ENCODE data around the gene CCNDBP1. TPM values are rescaled to one million over a fixed set of nuclear protein-coding genes. Genes with fewer than 3 reads are reported as not detected.
"Not testable (repeated sequence)": the region's sequence is repeated elsewhere in the genome, so short reads cannot be mapped to it uniquely, and the experiment has no call there.

CCNDBP1 gene
- 10 to 100 TPM; 51.5 to 59.5 (median 53.9) TPM for polyA plus RNA-seq (ENCODE audit: insufficient read length in 4 of 4)

- peak in 2 of 4 donors; percentile 41 to 58 for DNase-seq (ENCODE audit: low read depth in 4 of 4, low spot score in 2 of 4)
Observed at GRCh38 chr15:43185157-43186002, at the start of gene CCNDBP1. Gene CCNDBP1, plus strand, starts transcription at chr15:43185403. Its CDS starts 96 bp downstream, at chr15:43185499.

- DNase-seq (ENCODE audit: low read depth in 4 of 4, low spot score in 2 of 4), result no peak
Observed at GRCh38 chr15:43143203-43143941, 41.8 kb upstream of the CCNDBP1 start.

GRCh38 chr15:43144512-43144911 lies 40.7 kb upstream of the CCNDBP1 start:
- no peak for DNase-seq (ENCODE audit: low read depth in 4 of 4, low spot score in 2 of 4)

- no peak for DNase-seq (ENCODE audit: low read depth in 4 of 4, low spot score in 2 of 4)
Observed at GRCh38 chr15:43146184-43146583, 39.0 kb upstream of the CCNDBP1 start.

- DNase-seq (ENCODE audit: low read depth in 4 of 4, low spot score in 2 of 4), result no peak
Observed at GRCh38 chr15:43150191-43150929, 34.8 kb upstream of the CCNDBP1 start.

- no peak for DNase-seq (ENCODE audit: low read depth in 4 of 4, low spot score in 2 of 4)
Observed at GRCh38 chr15:43151688-43152087, 33.5 kb upstream of the CCNDBP1 start.

GRCh38 chr15:43153269-43153668 lies 31.9 kb upstream of the CCNDBP1 start:
- DNase-seq (ENCODE audit: low read depth in 4 of 4, low spot score in 2 of 4), result no peak

GRCh38 chr15:43165801-43166325 lies 19.3 kb upstream of the CCNDBP1 start:
- no peak for DNase-seq (ENCODE audit: low read depth in 4 of 4, low spot score in 2 of 4)

GRCh38 chr15:43167261-43167660 lies 17.9 kb upstream of the CCNDBP1 start:
- not testable (repeated sequence) for DNase-seq (ENCODE audit: low read depth in 4 of 4, low spot score in 2 of 4)

GRCh38 chr15:43168192-43169107 lies 16.8 kb upstream of the CCNDBP1 start:
- no peak for DNase-seq (ENCODE audit: low read depth in 4 of 4, low spot score in 2 of 4)

- DNase-seq (ENCODE audit: low read depth in 4 of 4, low spot score in 2 of 4), result no peak
Observed at GRCh38 chr15:43169888-43170287, 15.3 kb upstream of the CCNDBP1 start.

GRCh38 chr15:43175656-43176309 lies 9.4 kb upstream of the CCNDBP1 start:
- DNase-seq (ENCODE audit: low read depth in 4 of 4, low spot score in 2 of 4), result not testable (repeated sequence)

- not testable (repeated sequence) for DNase-seq (ENCODE audit: low read depth in 4 of 4, low spot score in 2 of 4)
Observed at GRCh38 chr15:43177147-43177546, 8.1 kb upstream of the CCNDBP1 start.

GRCh38 chr15:43183270-43183669 lies 1.9 kb upstream of the CCNDBP1 start:
- no peak for DNase-seq (ENCODE audit: low read depth in 4 of 4, low spot score in 2 of 4)

- DNase-seq (ENCODE audit: low read depth in 4 of 4, low spot score in 2 of 4), result no peak
Observed at GRCh38 chr15:43184407-43185124, 637 bp upstream of the CCNDBP1 start.

GRCh38 chr15:43186003-43186353 lies 775 bp downstream of the CCNDBP1 start:
- no peak for DNase-seq (ENCODE audit: low read depth in 4 of 4, low spot score in 2 of 4)

- no peak for DNase-seq (ENCODE audit: low read depth in 4 of 4, low spot score in 2 of 4)
Observed at GRCh38 chr15:43187544-43188155, 2.4 kb downstream of the CCNDBP1 start.

GRCh38 chr15:43189296-43189695 lies 4.1 kb downstream of the CCNDBP1 start:
- DNase-seq (ENCODE audit: low read depth in 4 of 4, low spot score in 2 of 4), result no peak
